ENCODE results near the gene GRIK4. TPM values are rescaled to one million over a fixed set of nuclear protein-coding genes. Genes with fewer than 3 reads are reported as not detected.

Gene GRIK4
- total and polyA plus RNA-seq, 2 of the 4 experiments (the other 2 are of a cell fraction), result 0.18 to 0.38 TPM

- BruUV-seq (replicated peaks), result no TSS peak
- Histone ChIP-seq H4K91ac (ENCODE audit: insufficient read depth, low read depth, low read length) (no peak overlapping the region), H2BK20ac (ENCODE audit: low read depth, low read length) (no peak overlapping the region), H3K18ac (ENCODE audit: low read depth, low read length) (no peak overlapping the region), H3K4me1 (ENCODE audit: control insufficient read depth, insufficient read depth, low read length) (no peaks in the 10 kb centered on the region), H3K27me3 (ENCODE audit: control insufficient read depth, insufficient read depth, low read length) (peaks cover 7% of the 10 kb centered on the region; the same call in 1 of the 2 replicates), H3K9ac (ENCODE audit: low read depth, low read length) (no peak overlapping the region), H4K20me1 (ENCODE audit: insufficient read depth, low read length) (no peaks in the 10 kb centered on the region), H3K9me3 (ENCODE audit: control insufficient read depth, insufficient read depth, low read length) (no peaks in the 10 kb centered on the region), H3K56ac (ENCODE audit: extremely low read depth, insufficient read depth, low read length) (no peak overlapping the region), H3K79me1 (ENCODE audit: low read depth in 1 of 2, low read length in 2 of 2) (no peaks in the 10 kb centered on the region), H3K4ac (ENCODE audit: low read depth, low read length) (no peak overlapping the region), H3K23ac (ENCODE audit: low read depth, low read length) (no peak overlapping the region), H3K4me3 (ENCODE audit: insufficient read depth, low read depth, low read length) (no peak overlapping the region), H2BK15ac (ENCODE audit: low read depth, low read length) (no peak overlapping the region), H2AFZ (replicated peaks; ENCODE audit: low read length, poor library complexity) (no peak overlapping the region), H3K36me3 (ENCODE audit: control insufficient read depth, insufficient read depth, low read length) (no peaks in the 10 kb centered on the region), H3K4me2 (ENCODE audit: low read depth, low read length) (no peak overlapping the region), H2BK120ac (ENCODE audit: low read depth, low read length) (no peak overlapping the region), H3K27ac (ENCODE audit: insufficient read depth, low read length) (no peak overlapping the region), H3K9me1 (ENCODE audit: insufficient read depth, low read length) (no peaks in the 10 kb centered on the region), H2AK5ac (ENCODE audit: low read depth, low read length) (no peak overlapping the region), H2AK9ac (replicated peaks; ENCODE audit: low read depth, low read length, poor library complexity) (no peak overlapping the region), H4K8ac (ENCODE audit: low read depth in 2 of 2, low read length in 2 of 2) (no peak overlapping the region), H4K5ac (ENCODE audit: low read depth, low read length) (no peak overlapping the region), H3K14ac (replicated peaks; ENCODE audit: low read depth, low read length) (no peak overlapping the region), H2BK5ac (ENCODE audit: low read depth, low read length, poor library complexity, severe bottlenecking) (no peak overlapping the region)
- in situ Hi-C loops (cut with MboI; ENCODE audit: low sequenced_read_pairs) (no loop called here), dilution Hi-C loops (cut with HindIII; ENCODE audit: low sequenced_read_pairs, unreplicated experiment) (no loop called here), intact Hi-C loops (cut with micrococcal nuclease) (no loop called here)
- ATAC-seq (ENCODE audit: low read depth) (no peak), DNase-seq (no peak)
- no CpG with 5 or more reads among the region's 8 CpGs for WGBS, 2 experiments (ENCODE audit: extremely low coverage in 2 of 2, insufficient read length in 1 of 2)
- TF ChIP-seq SMC3 (IDR thresholded peaks at IDR 0.05; ENCODE audit: low read depth, low read length) (no peak), RCOR1 (IDR thresholded peaks at IDR 0.05; ENCODE audit: insufficient replicate concordance, low read length) (no peak), USF2 (IDR thresholded peaks at IDR 0.05; ENCODE audit: low read depth, low read length) (no peak), RAD21 (IDR thresholded peaks at IDR 0.05; ENCODE audit: low read length) (no peak), MAFK (IDR thresholded peaks at IDR 0.05; ENCODE audit: low read depth, low read length) (no peak), POLR2A (IDR thresholded peaks at IDR 0.05; ENCODE audit: low read depth, low read length) (no peak), CHD1 (IDR thresholded peaks at IDR 0.05; ENCODE audit: low read depth, low read length) (no peak), MXI1 (IDR thresholded peaks at IDR 0.05; ENCODE audit: borderline replicate concordance, low read depth, low read length) (no peak), NFE2L2 (IDR thresholded peaks at IDR 0.05; ENCODE audit: low read depth, low read length) (no peak), RFX5 (IDR thresholded peaks at IDR 0.05; ENCODE audit: low read depth, low read length) (no peak), FOS (IDR thresholded peaks at IDR 0.05; ENCODE audit: low read depth, low read length) (no peak), MAZ (IDR thresholded peaks at IDR 0.05; ENCODE audit: borderline replicate concordance, low read depth, low read length) (no peak), BHLHE40 (IDR thresholded peaks at IDR 0.05; ENCODE audit: low read depth, low read length) (no peak), CEBPB (IDR thresholded peaks at IDR 0.05; ENCODE audit: low read depth, low read length) (no peak)
- TF ChIP-seq, protein P1, sequence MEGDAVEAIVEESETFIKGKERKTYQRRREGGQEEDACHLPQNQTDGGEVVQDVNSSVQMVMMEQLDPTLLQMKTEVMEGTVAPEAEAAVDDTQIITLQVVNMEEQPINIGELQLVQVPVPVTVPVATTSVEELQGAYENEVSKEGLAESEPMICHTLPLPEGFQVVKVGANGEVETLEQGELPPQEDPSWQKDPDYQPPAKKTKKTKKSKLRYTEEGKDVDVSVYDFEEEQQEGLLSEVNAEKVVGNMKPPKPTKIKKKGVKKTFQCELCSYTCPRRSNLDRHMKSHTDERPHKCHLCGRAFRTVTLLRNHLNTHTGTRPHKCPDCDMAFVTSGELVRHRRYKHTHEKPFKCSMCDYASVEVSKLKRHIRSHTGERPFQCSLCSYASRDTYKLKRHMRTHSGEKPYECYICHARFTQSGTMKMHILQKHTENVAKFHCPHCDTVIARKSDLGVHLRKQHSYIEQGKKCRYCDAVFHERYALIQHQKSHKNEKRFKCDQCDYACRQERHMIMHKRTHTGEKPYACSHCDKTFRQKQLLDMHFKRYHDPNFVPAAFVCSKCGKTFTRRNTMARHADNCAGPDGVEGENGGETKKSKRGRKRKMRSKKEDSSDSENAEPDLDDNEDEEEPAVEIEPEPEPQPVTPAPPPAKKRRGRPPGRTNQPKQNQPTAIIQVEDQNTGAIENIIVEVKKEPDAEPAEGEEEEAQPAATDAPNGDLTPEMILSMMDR (conservative IDR thresholded peaks at IDR 0.05; ENCODE audit: low read depth, low read length), result no peak
- TF ChIP-seq, protein P2, sequence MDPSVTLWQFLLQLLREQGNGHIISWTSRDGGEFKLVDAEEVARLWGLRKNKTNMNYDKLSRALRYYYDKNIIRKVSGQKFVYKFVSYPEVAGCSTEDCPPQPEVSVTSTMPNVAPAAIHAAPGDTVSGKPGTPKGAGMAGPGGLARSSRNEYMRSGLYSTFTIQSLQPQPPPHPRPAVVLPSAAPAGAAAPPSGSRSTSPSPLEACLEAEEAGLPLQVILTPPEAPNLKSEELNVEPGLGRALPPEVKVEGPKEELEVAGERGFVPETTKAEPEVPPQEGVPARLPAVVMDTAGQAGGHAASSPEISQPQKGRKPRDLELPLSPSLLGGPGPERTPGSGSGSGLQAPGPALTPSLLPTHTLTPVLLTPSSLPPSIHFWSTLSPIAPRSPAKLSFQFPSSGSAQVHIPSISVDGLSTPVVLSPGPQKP (IDR thresholded peaks at IDR 0.05; ENCODE audit: borderline replicate concordance, low read depth, low read length), result no peak
- CTCF ChIA-PET, result no interaction called here
- POLR2A ChIA-PET (ENCODE audit: unreplicated experiment), result interaction anchor here (0.7 kb wide), 1 partner anchor 366 kb away, joined by 3 read pairs; no protein-coding TSS in a partner anchor
Observed at GRCh38 chr11:120867024-120867423, 355.5 kb downstream of the GRIK4 start.
